Liver (tissue), 9 donors: ENCODE results near the gene RPLP2. TPM values are rescaled to one million over a fixed set of nuclear protein-coding genes. Genes with fewer than 3 reads are reported as not detected.

ENCODE experiments used
- DNase-seq: peaks from one replicate; pipeline ENCODE4 v3.0.0-alpha.2; 2017; ENCODE audit warnings: low spot score
- H3K27ac ChIP-seq, 2 donors: one replicate each; pipeline ENCODE4 v1.7.0; 2013; ENCODE audit warnings: inconsistent platforms in 2 of 2, low read length in 2 of 2, control low read depth in 1 of 2, low read depth in 1 of 2, mild to moderate bottlenecking in 1 of 2
- H3K27me3 ChIP-seq, 4 donors: one replicate each; pipeline versions ENCODE4 v1.6.1 to v1.7.0; 2013; ENCODE audit warnings: low read length in 3 of 4, inconsistent platforms in 1 of 4, mild to moderate bottlenecking in 1 of 4, moderate library complexity in 1 of 4; ENCODE audit not compliant: control insufficient read depth in 4 of 4, insufficient read depth in 4 of 4
- H3K36me3 ChIP-seq, 4 donors: one replicate each; pipeline versions ENCODE4 v1.6.1 to v1.7.0; 2013; ENCODE audit warnings: low read length in 3 of 4, mild to moderate bottlenecking in 3 of 4, low read depth in 1 of 4, moderate library complexity in 1 of 4; ENCODE audit not compliant: control insufficient read depth in 4 of 4, insufficient read depth in 3 of 4
- H3K4me1 ChIP-seq, 4 donors: one replicate each; pipeline versions ENCODE4 v1.6.1 to v1.7.0; 2013; ENCODE audit warnings: low read length in 3 of 4, mild to moderate bottlenecking in 3 of 4, moderate library complexity in 1 of 4; ENCODE audit not compliant: control insufficient read depth in 4 of 4, insufficient read depth in 4 of 4
- H3K4me3 ChIP-seq, 3 donors: one replicate each; pipeline versions ENCODE4 v1.6.1 to v1.7.0; 2013; ENCODE audit warnings: low read length in 3 of 3, control low read depth in 1 of 3, low read depth in 1 of 3, mild to moderate bottlenecking in 1 of 3
- H3K9ac ChIP-seq, 2 donors: one replicate each; pipeline ENCODE4 v1.7.0; 2013; ENCODE audit warnings: low read length in 2 of 2, mild to moderate bottlenecking in 2 of 2, moderate library complexity in 2 of 2, control low read depth in 1 of 2, low read depth in 1 of 2
- H3K9me3 ChIP-seq, 4 donors: one replicate each; pipeline versions ENCODE4 v1.6.1 to v1.7.0; 2013; ENCODE audit warnings: low read length in 3 of 4; ENCODE audit not compliant: control insufficient read depth in 4 of 4
- EGR1 ChIP-seq, 2 donors: IDR thresholded peaks; 2 replicates each; pipeline ENCODE4 v1.6.1; 2016 to 2018; ENCODE audit warnings: antibody characterized with exemption in 2 of 2, low read depth in 2 of 2
- FOXA1 ChIP-seq: IDR thresholded peaks from 2 replicates; pipeline ENCODE4 v1.6.1; 2016; ENCODE audit warnings: antibody characterized with exemption
- FOXA2 ChIP-seq: IDR thresholded peaks from 2 replicates; pipeline ENCODE4 v1.6.1; 2016; ENCODE audit warnings: antibody characterized with exemption
- HNF4A ChIP-seq, 2 donors: conservative IDR thresholded peaks; 2 replicates each; pipeline ENCODE4 v1.6.1; 2016; ENCODE audit warnings: antibody characterized with exemption in 2 of 2, mild to moderate bottlenecking in 2 of 2
- HNF4G ChIP-seq: IDR thresholded peaks from 2 replicates; pipeline ENCODE4 v1.6.1; 2016; ENCODE audit warnings: antibody characterized with exemption
- JUND ChIP-seq, 2 donors: IDR thresholded peaks; 2 replicates each; pipeline ENCODE4 v1.6.1; 2016; ENCODE audit warnings: antibody characterized with exemption in 2 of 2
- NR2F2 ChIP-seq: IDR thresholded peaks from 2 replicates; pipeline ENCODE4 v1.6.1; 2016; ENCODE audit warnings: antibody characterized with exemption
- RAD21 ChIP-seq, 2 donors: IDR thresholded peaks; 2 replicates each; pipeline ENCODE4 v1.6.1; 2016; ENCODE audit warnings: antibody characterized with exemption in 2 of 2, mild to moderate bottlenecking in 2 of 2
- SP1 ChIP-seq: IDR thresholded peaks from 2 replicates; pipeline ENCODE4 v1.6.1; 2018; ENCODE audit warnings: antibody characterized with exemption, mild to moderate bottlenecking
- TAF1 ChIP-seq: conservative IDR thresholded peaks from 2 replicates; pipeline ENCODE4 v1.6.1; 2016; ENCODE audit warnings: antibody characterized with exemption, mild to moderate bottlenecking
- WGBS: extraction: QIAGEN DNeasy Blood & Tissue Kit; methylation state at CpG from one replicate; pipeline ENCODE4 v1.1.7; 2013; 5-methylcytosine and 5-hydroxymethylcytosine counted together
- polyA plus RNA-seq, 2 donors: library from polyadenylated mRNA; stranded (reverse) in 1 of 2; unstranded in 1 of 2; fragments of 200-250 nt in 1 of 2; fragments of >200 nt in 1 of 2; fragmentation: Nextera tagmentation in 1 of 2; extraction: Ambion mirVana in 1 of 2; gene quantifications; one replicate each; pipeline versions ENCODE4 v1.2.1 to v1.2.3, GENCODE V29; 2013 to 2015
- total RNA-seq, 2 donors: library from RNA; depleted of rRNA; stranded (reverse); fragments of >200 nt; gene quantifications; one replicate each; pipeline ENCODE4 v1.2.3, GENCODE V29; 2014
- TF ChIP-seq, protein P1 (sequence below): fragments of 150-350 bp; IDR thresholded peaks from 2 replicates; pipeline ENCODE4 v1.5.1; 2017; ENCODE audit warnings: improper control_type of control experiment, low read depth, low read length; ENCODE audit not compliant: missing input control
- TF ChIP-seq, protein P2 (sequence below): IDR thresholded peaks from 2 replicates; pipeline ENCODE4 v1.6.1; 2016; ENCODE audit warnings: antibody characterized with exemption
- TF ChIP-seq, protein P3 (sequence below): IDR thresholded peaks from 2 replicates; pipeline ENCODE4 v1.6.1; 2016; ENCODE audit warnings: antibody characterized with exemption, mild to moderate bottlenecking
- donor health status: healthy.
- donor health status: healthy.
- donor health status: healthy.
- donor health status: healthy.
- donor health status: healthy.

RPLP2 gene
- total and polyA plus RNA-seq, 4 donors = 59.8 to 476 (median 285) TPM

DNA sequence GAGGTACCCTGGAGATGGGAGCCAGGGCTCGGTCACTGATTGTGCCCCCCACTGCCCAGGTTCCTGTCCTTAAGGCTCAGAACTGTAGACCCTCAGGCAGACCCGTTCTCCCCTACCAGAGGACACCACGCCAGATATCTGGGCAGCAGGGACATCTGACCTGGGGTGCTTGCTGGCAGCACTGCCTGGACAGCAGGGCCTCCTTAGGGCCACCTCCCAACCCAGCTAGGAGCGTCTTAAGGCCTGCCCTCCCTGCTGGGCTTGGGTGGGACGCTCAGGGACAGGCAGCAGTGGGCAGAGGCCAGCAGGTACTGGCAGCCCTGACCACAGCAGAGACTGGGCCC, 29.5 kb downstream of the RPLP2 start:
- DNase-seq = no peak
- Histone ChIP-seq H3K27me3 (no peaks in the 10 kb centered on the region), H3K9ac (no peak overlapping the region), H3K4me1 (peaks cover 31 to 56% (median 39%) of the 10 kb centered on the region in 4 donors), H3K36me3 (peaks cover 5 to 28% (median 11%) of the 10 kb centered on the region in 4 donors), H3K27ac (no peak overlapping the region), H3K9me3 (no peaks in the 10 kb centered on the region), H3K4me3 (no peak overlapping the region)
- WGBS = 95% methylated on average over 5 of the region's 5 CpGs
- TF ChIP-seq TAF1 (no peak), RAD21 (IDR thresholded peaks at IDR 0.05) (no peak), EGR1 (IDR thresholded peaks at IDR 0.05; ENCODE audit: low read depth in 2 of 2) (no peak), HNF4A (conservative IDR thresholded peaks at IDR 0.05) (no peak), JUND (IDR thresholded peaks at IDR 0.05) (no peak)
- TF ChIP-seq, protein P1, sequence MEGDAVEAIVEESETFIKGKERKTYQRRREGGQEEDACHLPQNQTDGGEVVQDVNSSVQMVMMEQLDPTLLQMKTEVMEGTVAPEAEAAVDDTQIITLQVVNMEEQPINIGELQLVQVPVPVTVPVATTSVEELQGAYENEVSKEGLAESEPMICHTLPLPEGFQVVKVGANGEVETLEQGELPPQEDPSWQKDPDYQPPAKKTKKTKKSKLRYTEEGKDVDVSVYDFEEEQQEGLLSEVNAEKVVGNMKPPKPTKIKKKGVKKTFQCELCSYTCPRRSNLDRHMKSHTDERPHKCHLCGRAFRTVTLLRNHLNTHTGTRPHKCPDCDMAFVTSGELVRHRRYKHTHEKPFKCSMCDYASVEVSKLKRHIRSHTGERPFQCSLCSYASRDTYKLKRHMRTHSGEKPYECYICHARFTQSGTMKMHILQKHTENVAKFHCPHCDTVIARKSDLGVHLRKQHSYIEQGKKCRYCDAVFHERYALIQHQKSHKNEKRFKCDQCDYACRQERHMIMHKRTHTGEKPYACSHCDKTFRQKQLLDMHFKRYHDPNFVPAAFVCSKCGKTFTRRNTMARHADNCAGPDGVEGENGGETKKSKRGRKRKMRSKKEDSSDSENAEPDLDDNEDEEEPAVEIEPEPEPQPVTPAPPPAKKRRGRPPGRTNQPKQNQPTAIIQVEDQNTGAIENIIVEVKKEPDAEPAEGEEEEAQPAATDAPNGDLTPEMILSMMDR = no peak
- TF ChIP-seq, protein P2, sequence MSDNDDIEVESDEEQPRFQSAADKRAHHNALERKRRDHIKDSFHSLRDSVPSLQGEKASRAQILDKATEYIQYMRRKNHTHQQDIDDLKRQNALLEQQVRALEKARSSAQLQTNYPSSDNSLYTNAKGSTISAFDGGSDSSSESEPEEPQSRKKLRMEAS = no peak
- TF ChIP-seq, protein P3, sequence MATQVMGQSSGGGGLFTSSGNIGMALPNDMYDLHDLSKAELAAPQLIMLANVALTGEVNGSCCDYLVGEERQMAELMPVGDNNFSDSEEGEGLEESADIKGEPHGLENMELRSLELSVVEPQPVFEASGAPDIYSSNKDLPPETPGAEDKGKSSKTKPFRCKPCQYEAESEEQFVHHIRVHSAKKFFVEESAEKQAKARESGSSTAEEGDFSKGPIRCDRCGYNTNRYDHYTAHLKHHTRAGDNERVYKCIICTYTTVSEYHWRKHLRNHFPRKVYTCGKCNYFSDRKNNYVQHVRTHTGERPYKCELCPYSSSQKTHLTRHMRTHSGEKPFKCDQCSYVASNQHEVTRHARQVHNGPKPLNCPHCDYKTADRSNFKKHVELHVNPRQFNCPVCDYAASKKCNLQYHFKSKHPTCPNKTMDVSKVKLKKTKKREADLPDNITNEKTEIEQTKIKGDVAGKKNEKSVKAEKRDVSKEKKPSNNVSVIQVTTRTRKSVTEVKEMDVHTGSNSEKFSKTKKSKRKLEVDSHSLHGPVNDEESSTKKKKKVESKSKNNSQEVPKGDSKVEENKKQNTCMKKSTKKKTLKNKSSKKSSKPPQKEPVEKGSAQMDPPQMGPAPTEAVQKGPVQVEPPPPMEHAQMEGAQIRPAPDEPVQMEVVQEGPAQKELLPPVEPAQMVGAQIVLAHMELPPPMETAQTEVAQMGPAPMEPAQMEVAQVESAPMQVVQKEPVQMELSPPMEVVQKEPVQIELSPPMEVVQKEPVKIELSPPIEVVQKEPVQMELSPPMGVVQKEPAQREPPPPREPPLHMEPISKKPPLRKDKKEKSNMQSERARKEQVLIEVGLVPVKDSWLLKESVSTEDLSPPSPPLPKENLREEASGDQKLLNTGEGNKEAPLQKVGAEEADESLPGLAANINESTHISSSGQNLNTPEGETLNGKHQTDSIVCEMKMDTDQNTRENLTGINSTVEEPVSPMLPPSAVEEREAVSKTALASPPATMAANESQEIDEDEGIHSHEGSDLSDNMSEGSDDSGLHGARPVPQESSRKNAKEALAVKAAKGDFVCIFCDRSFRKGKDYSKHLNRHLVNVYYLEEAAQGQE = no peak

DNA sequence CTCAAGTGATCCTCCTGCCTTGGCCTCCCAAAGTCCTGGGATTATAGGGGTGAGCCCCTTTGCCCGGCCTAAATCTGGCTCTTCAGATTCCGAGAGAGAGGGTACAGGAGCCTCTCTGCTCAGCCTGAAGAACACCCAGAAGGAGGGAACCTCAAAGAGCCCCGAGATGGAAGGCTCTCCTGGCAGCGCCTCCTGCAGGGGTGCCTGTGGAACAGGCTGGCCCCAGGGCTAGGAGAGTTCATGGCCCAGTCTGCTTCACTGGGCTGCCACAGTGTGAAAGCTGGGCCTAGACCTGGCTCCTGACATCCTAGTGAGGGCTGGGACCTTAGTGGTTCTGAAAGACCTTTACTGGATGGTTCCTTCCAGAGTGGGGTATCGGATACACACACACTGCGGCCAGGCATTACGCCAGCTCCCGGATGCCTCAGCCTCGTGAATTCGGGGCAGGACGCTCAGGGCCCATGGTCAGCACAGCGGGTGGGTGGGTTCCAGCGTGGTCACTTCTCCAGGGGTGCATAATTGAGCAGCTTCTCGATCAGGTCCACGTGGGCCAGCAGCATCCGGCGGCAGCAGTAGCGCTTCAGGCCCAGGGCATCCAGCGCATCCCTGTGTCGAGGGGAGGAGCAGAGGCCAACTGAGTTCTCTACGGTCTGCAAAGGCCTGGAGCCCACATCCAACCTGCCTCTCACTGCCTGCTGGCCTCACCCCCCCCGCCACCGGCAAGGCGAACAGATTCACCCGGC, 30.3 kb downstream of the RPLP2 start:
- no peak for DNase-seq
- no peak overlapping the region for H3K27ac ChIP-seq

DNA sequence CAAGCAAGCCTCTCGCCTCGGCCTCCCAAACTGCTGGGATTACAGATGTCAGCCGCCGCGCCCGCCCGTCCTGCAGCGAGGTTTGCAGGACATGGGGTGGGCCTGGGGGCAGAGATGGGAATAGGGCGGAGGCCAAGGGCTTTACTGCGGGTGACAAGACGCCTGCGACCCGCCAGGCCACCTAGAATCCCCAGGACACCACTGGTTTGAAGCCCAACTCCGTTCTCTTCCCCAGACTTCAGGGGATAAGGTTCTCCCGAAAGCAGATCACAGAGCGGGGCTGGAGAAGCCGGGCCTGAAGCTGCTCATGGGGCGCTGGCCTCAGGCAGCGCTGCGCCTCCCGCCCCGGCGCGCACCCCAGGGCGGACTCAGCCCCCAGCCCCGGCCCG, 32.2 kb downstream of the RPLP2 start:
- WGBS = under 1% methylated on average over 27 of the region's 27 CpGs
- H3K27ac ChIP-seq = peak overlapping the region; percentile 76 to 90
- H3K9ac ChIP-seq = peak overlapping the region; percentile 69 to 89
- H3K4me1 ChIP-seq = peaks cover 22 to 58% (median 35%) of the 10 kb centered on the region in 4 donors
- H3K36me3 ChIP-seq = peaks cover 5 to 26% (median 10%) of the 10 kb centered on the region in 4 donors
- H3K9me3 ChIP-seq = no peaks in the 10 kb centered on the region
- no peak for DNase-seq
- peak overlapping the region; percentile 96 to 100 (median 97) for H3K4me3 ChIP-seq
- H3K27me3 ChIP-seq = no peaks in the 10 kb centered on the region
- TF ChIP-seq FOXA1 (no peak), JUND (IDR thresholded peaks at IDR 0.05) (no peak), NR2F2 (no peak), FOXA2 (no peak), HNF4G (no peak), SP1 (no peak)
- TF ChIP-seq, protein P3 = no peak
- TF ChIP-seq, protein P2 = no peak
- TF ChIP-seq, protein P1 = no peak

More for the DNA sequence above, 30.3 kb downstream of the RPLP2 start:
- H3K9me3 ChIP-seq = no peaks in the 10 kb centered on the region
- peaks cover 28 to 55% (median 38%) of the 10 kb centered on the region in 4 donors for H3K4me1 ChIP-seq
- H3K4me3 ChIP-seq = no peak overlapping the region
- TF ChIP-seq HNF4G (no peak), NR2F2 (no peak), RAD21 (IDR thresholded peaks at IDR 0.05) (peak in 1 of 2 donors; percentile 7)
- H3K9ac ChIP-seq = no peak overlapping the region
- peaks cover 5 to 28% (median 11%) of the 10 kb centered on the region in 4 donors for H3K36me3 ChIP-seq
- 88% methylated on average over 25 of the region's 25 CpGs for WGBS
- no peaks in the 10 kb centered on the region for H3K27me3 ChIP-seq
